GM12878 (cell line): ENCODE results near the gene DUSP15. TPM values are rescaled to one million over a fixed set of nuclear protein-coding genes. Genes with fewer than 3 reads are reported as not detected.

Experiments
- ATAC-seq: fragments of 200-7000 bp; cut with Tn5 transposase; 3 replicates; pipeline ENCODE4 v1.9.1; 2020; ENCODE audit warnings: mild to moderate bottlenecking, moderate library complexity
- BruUV-seq: library from RNA; stranded (reverse); fragments of 400-500 nt; replicated peaks from 2 replicates; lab custom pipeline; 2021; lab: Mats Ljungman, UMichigan
- CTCF ChIA-PET: fragments of 300-600 bp; sonication (Branson Sonifier 250); formaldehyde crosslinking; extraction: SDS; loops from one replicate; lab custom pipeline; 2021; ENCODE audit warnings: inconsistent platforms; lab: Yijun Ruan, JAX
- POLR2A ChIA-PET: fragments of 350-600 bp; formaldehyde crosslinking; extraction: SDS; loops from one replicate; lab custom pipeline; 2021; ENCODE audit warnings: inconsistent platforms; lab: Charles Lee
- RAD21 ChIA-PET: fragments of 300-600 bp; sonication (Branson Sonifier 250); formaldehyde crosslinking; loops from one replicate; lab custom pipeline; 2023; ENCODE audit warnings: antibody characterized with exemption; ENCODE audit not compliant: unreplicated experiment; lab: Charles Lee
- SMC1A ChIA-PET: fragments of 300-600 bp; sonication (Branson Sonifier 250); formaldehyde crosslinking; loops from one replicate; lab custom pipeline; 2023; ENCODE audit not compliant: unreplicated experiment, uncharacterized antibody; lab: Charles Lee
- DNase-seq: peaks from one replicate; pipeline ENCODE4 v3.0.0-alpha.2; 2011; ENCODE audit warnings: low read depth, low spot score
- FAIRE-seq: peaks from 3 replicates; lab custom pipeline; 2011; peaks lifted over from hg19 to GRCh38; lab: Jason Lieb, UNC
- H2AFZ ChIP-seq: 2 replicates; pipeline ENCODE4 v1.6.0; 2011; ENCODE audit warnings: low read depth, low read length, control low read depth; ENCODE audit not compliant: control insufficient read depth
- H3K27ac ChIP-seq: 2 replicates; pipeline ENCODE4 v1.5.1; 2011; ENCODE audit warnings: control low read depth; ENCODE audit not compliant: control insufficient read depth, insufficient read depth
- H3K27me3 ChIP-seq, 2 experiments: replicated peaks in 1 of 2; 2 replicates each; pipeline versions ENCODE4 v1.6.0 to v1.6.1; 2011; ENCODE audit warnings: low read length in 1 of 2; ENCODE audit not compliant: control insufficient read depth in 2 of 2, insufficient read depth in 2 of 2
- H3K36me3 ChIP-seq, 2 experiments: 2 replicates each; pipeline ENCODE4 v1.5.1; 2011; ENCODE audit warnings: low read length in 1 of 2; ENCODE audit not compliant: control insufficient read depth in 2 of 2, insufficient read depth in 2 of 2
- H3K4me1 ChIP-seq: 2 replicates; pipeline ENCODE4 v1.6.1; 2011; ENCODE audit warnings: mild to moderate bottlenecking, low read length, moderate library complexity, mixed read lengths; ENCODE audit not compliant: control insufficient read depth, insufficient read depth
- H3K4me2 ChIP-seq: 2 replicates; pipeline ENCODE4 v1.6.0; 2011; ENCODE audit warnings: control low read depth; ENCODE audit not compliant: control insufficient read depth, insufficient read depth
- H3K4me3 ChIP-seq: fragments of 200-600 bp; sonication (generic); 2 replicates; pipeline ENCODE4 v1.5.1; 2016
- H3K79me2 ChIP-seq: 2 replicates; pipeline ENCODE4 v1.6.0; 2011; ENCODE audit warnings: low read length; ENCODE audit not compliant: control insufficient read depth, insufficient read depth
- H3K9ac ChIP-seq: 2 replicates; pipeline ENCODE4 v1.8.0; 2011; ENCODE audit warnings: low read length, control low read depth, mixed read lengths; ENCODE audit not compliant: control insufficient read depth, insufficient read depth
- H3K9me3 ChIP-seq: replicated peaks from 3 replicates; pipeline ENCODE4 v1.5.1; 2011; ENCODE audit warnings: mild to moderate bottlenecking, low read length; ENCODE audit not compliant: control insufficient read depth, insufficient read depth
- H4K20me1 ChIP-seq: 2 replicates; pipeline ENCODE4 v1.6.0; 2011; ENCODE audit not compliant: control insufficient read depth, insufficient read depth
- ATF2 ChIP-seq: IDR thresholded peaks from 2 replicates; pipeline ENCODE4 v1.6.1; 2012; ENCODE audit warnings: low read length, inconsistent platforms
- CBFB ChIP-seq: IDR thresholded peaks from 2 replicates; pipeline ENCODE4 v1.6.1; 2016; ENCODE audit warnings: antibody characterized with exemption, low read depth
- ELK1 ChIP-seq: IDR thresholded peaks from 2 replicates; pipeline ENCODE4 v1.6.1; 2012; ENCODE audit warnings: low read depth, low read length, improper control_type of control experiment
- ETV6 ChIP-seq, 2 experiments: fragments of 450-650 bp in 1 of 2; IDR thresholded peaks in 1 of 2; conservative IDR thresholded peaks in 1 of 2; 2 replicates each; pipeline ENCODE4 v1.6.1; 2014; ENCODE audit warnings: antibody characterized with exemption in 1 of 2, borderline replicate concordance in 1 of 2, low read depth in 1 of 2, mild to moderate bottlenecking in 1 of 2, moderate library complexity in 1 of 2
- FOXK2 ChIP-seq: fragments of 450-650 bp; IDR thresholded peaks from 2 replicates; pipeline ENCODE4 v1.6.1; 2017; ENCODE audit warnings: mild to moderate bottlenecking, moderate library complexity
- GABPA ChIP-seq: IDR thresholded peaks from 2 replicates; pipeline ENCODE4 v1.6.1; 2014; ENCODE audit warnings: antibody characterized with exemption, low read depth, mild to moderate bottlenecking, inconsistent platforms
- MLLT1 ChIP-seq: fragments of 450-650 bp; IDR thresholded peaks from 2 replicates; pipeline ENCODE4 v1.6.1; 2016; ENCODE audit warnings: mild to moderate bottlenecking
- MTA2 ChIP-seq: fragments of 450-650 bp; IDR thresholded peaks from 2 replicates; pipeline ENCODE4 v1.6.1; 2016; ENCODE audit warnings: low read depth, mild to moderate bottlenecking, moderate library complexity
- NFXL1 ChIP-seq: fragments of 450-650 bp; IDR thresholded peaks from 2 replicates; pipeline ENCODE4 v1.6.1; 2017; ENCODE audit warnings: antibody characterized with exemption, mild to moderate bottlenecking, borderline replicate concordance
- RAD21 ChIP-seq: IDR thresholded peaks from 2 replicates; pipeline ENCODE4 v1.6.1; 2011; ENCODE audit warnings: mild to moderate bottlenecking, low read depth, low read length, moderate library complexity; ENCODE audit not compliant: insufficient read depth
- RELB ChIP-seq: fragments of 450-650 bp; IDR thresholded peaks from 2 replicates; pipeline ENCODE4 v1.6.1; 2017; ENCODE audit warnings: low read depth, mild to moderate bottlenecking, moderate library complexity
- RFX5 ChIP-seq: IDR thresholded peaks from 2 replicates; pipeline ENCODE4 v1.6.1; 2011; ENCODE audit warnings: low read depth, low read length, improper control_type of control experiment
- SIX5 ChIP-seq: IDR thresholded peaks from 2 replicates; pipeline ENCODE4 v1.6.1; 2011; ENCODE audit warnings: mild to moderate bottlenecking, low read depth, low read length, moderate library complexity; ENCODE audit not compliant: severe bottlenecking
- SREBF2 ChIP-seq: IDR thresholded peaks from 2 replicates; pipeline ENCODE4 v1.6.1; 2012; ENCODE audit warnings: mild to moderate bottlenecking, low read length
- STAT3 ChIP-seq: IDR thresholded peaks from 2 replicates; pipeline ENCODE4 v1.6.1; 2011; ENCODE audit warnings: low read depth, low read length, improper control_type of control experiment
- TARDBP ChIP-seq: IDR thresholded peaks from 2 replicates; pipeline ENCODE4 v1.6.1; 2016; ENCODE audit warnings: borderline replicate concordance
- YY1 ChIP-seq: IDR thresholded peaks from 2 replicates; pipeline ENCODE4 v1.6.1; 2011; ENCODE audit warnings: low read depth, mild to moderate bottlenecking, low read length
- ZNF622 ChIP-seq: fragments of 450-650 bp; IDR thresholded peaks from 2 replicates; pipeline ENCODE4 v1.6.1; 2017; ENCODE audit warnings: mild to moderate bottlenecking, inconsistent platforms
- WGBS: methylation state at CpG from one replicate; pipeline ENCODE4 v1.1.6; 2016; ENCODE audit warnings: low lambda C conversion rate; ENCODE audit not compliant: insufficient replicate concordance, insufficient coverage; ENCODE audit errors: missing lambda C conversion rate; 5-methylcytosine and 5-hydroxymethylcytosine counted together
- in situ Hi-C: fragments of 300-500 bp; cut with MboI; formaldehyde crosslinking; loops from 9 replicates; pipeline ENCODE4 v1.14.3; 2018; ENCODE audit warnings: mixed read lengths
- intact Hi-C: fragments of 100-400 bp; cut with micrococcal nuclease; formaldehyde crosslinking; loops from one replicate; pipeline ENCODE4 v1.14.2; 2022; ENCODE audit not compliant: unreplicated experiment
- polyA plus RNA-seq, 11 experiments: library from polyadenylated mRNA; depleted of rRNA in 4 of 11; unstranded in 6 of 11; stranded (reverse) in 5 of 11; fragments of >200 nt; fragmentation: Nextera tagmentation in 4 of 11; fragmentation: Illumina TruSeq in 1 of 11; extraction: Ambion mirVana in 4 of 11; extraction: Trizol in 1 of 11; gene quantifications; 1 replicate in 1 of 11; 2 replicates in 10 of 11; pipeline versions ENCODE4 v1.2.1 to v1.2.3, GENCODE V29; 2011 to 2016; ENCODE audit warnings: inconsistent platforms in 2 of 11, missing spikeins in 2 of 11, low read depth in 1 of 11
- total RNA-seq, 4 experiments: library from RNA; depleted of rRNA in 3 of 4; stranded (reverse); fragments of >200 nt in 3 of 4; fragmentation: Illumina TruSeq in 1 of 4; extraction: Trizol in 1 of 4; gene quantifications; 2 replicates each; pipeline versions ENCODE4 v1.2.1 to v1.2.3, GENCODE V29; 2013 to 2021

The DUSP15 gene
- total and polyA plus RNA-seq, 10 of the 15 experiments (the other 5 are each of a cell fraction or from before 2014, with no cell fraction given), result 0.06 to 2.5 (median 0.67) TPM; not detected in 1

- FAIRE-seq (no peak), ATAC-seq (no peak), DNase-seq (no peak)
- no TSS peak for BruUV-seq
- CTCF ChIA-PET, result interaction anchor here (0.6 to 13.1 kb wide), 8 partner anchors 11 to 174 kb away, joined by 3 to 307 read pairs (median 4); partner anchors contain the start of gene PDRG1
- RAD21 ChIA-PET, result interaction anchor here (1.0 to 1.5 kb wide), 4 partner anchors 19 to 92 kb away, joined by 3 to 11 read pairs (median 4); partner anchors contain the start of gene PDRG1
- intact Hi-C loops (no loop called here), in situ Hi-C loops (no loop called here)
- no peak overlapping the region for H2AFZ ChIP-seq
- H3K27me3 ChIP-seq, result peaks cover 0 to 9% of the 10 kb centered on the region in 2 experiments; a peak in 1 of 4 replicates
- no peaks in the 10 kb centered on the region for H3K36me3 ChIP-seq
- POLR2A ChIA-PET, result interaction anchor here (0.6 to 1.4 kb wide), 5 partner anchors 9 to 363 kb away, joined by 3 to 6 read pairs (median 3); partner anchors contain the start of genes DUSP15, PDRG1 and TTLL9
- H3K9ac ChIP-seq, result no peak overlapping the region
- 27% methylated on average over 11 of the region's 15 CpGs for WGBS
- SMC1A ChIA-PET, result interaction anchor here (0.6 to 3.0 kb wide), 8 partner anchors 14 to 163 kb away, joined by 3 to 27 read pairs (median 4); partner anchors contain the start of gene PDRG1
- H4K20me1 ChIP-seq, result no peaks in the 10 kb centered on the region
- no peak overlapping the region for H3K27ac ChIP-seq
- peak overlapping the region; percentile 81 for H3K4me2 ChIP-seq
- no peak for TF ChIP-seq TARDBP
- no peak for TF ChIP-seq GABPA
- TF ChIP-seq CBFB, result no peak
- no peak for TF ChIP-seq RAD21
- TF ChIP-seq RFX5, result no peak
- TF ChIP-seq SREBF2, result no peak
- TF ChIP-seq NFXL1, result no peak
- no peak for TF ChIP-seq YY1
- no peak for TF ChIP-seq STAT3
- no peak for TF ChIP-seq ATF2
- TF ChIP-seq ELK1, result no peak
- no peak for TF ChIP-seq SIX5
- TF ChIP-seq RELB, result no peak
- TF ChIP-seq MLLT1, result no peak
- TF ChIP-seq FOXK2, result no peak
- no peak for TF ChIP-seq ETV6 (conservative IDR thresholded peaks at IDR 0.05 in 1 of 2, IDR thresholded peaks at IDR 0.05 in 1 of 2; ENCODE audit: borderline replicate concordance in 1 of 2, low read depth in 1 of 2)
- TF ChIP-seq MTA2, result no peak
- no peak for TF ChIP-seq ZNF622
- H3K79me2 ChIP-seq, result no peaks in the 10 kb centered on the region
- peaks cover 10% of the 10 kb centered on the region for H3K4me1 ChIP-seq
- no peaks in the 10 kb centered on the region for H3K9me3 ChIP-seq
- H3K4me3 ChIP-seq, result peak overlapping the region; percentile 53; the same call in 1 of the 2 replicates
These were observed 9.8 kb downstream of the DUSP15 start for GRCh38 chr20:31860390-31861134.
